Fibroblast of mammary gland (primary cell): ENCODE data around the gene SLITRK3.
A peak's percentile ranks its signal among the peaks of the same experiment; 100 is the strongest.

ENCODE experiments used
- DNase-seq: peaks from one replicate; pipeline ENCODE4 v3.0.0-alpha.2; 2010; ENCODE audit warnings: low read depth
- H3K4me3 ChIP-seq: 2 replicates; pipeline ENCODE4 v1.5.1; 2011; ENCODE audit warnings: low read depth, mild to moderate bottlenecking, low read length, moderate library complexity; ENCODE audit not compliant: control insufficient read depth
- TF ChIP-seq, protein P1 (sequence below): conservative IDR thresholded peaks from 2 replicates; pipeline ENCODE4 v1.5.1; 2011; ENCODE audit warnings: low read depth, low read length, inconsistent platforms; ENCODE audit not compliant: control insufficient read depth, insufficient read depth

Gene SLITRK3, protein sequence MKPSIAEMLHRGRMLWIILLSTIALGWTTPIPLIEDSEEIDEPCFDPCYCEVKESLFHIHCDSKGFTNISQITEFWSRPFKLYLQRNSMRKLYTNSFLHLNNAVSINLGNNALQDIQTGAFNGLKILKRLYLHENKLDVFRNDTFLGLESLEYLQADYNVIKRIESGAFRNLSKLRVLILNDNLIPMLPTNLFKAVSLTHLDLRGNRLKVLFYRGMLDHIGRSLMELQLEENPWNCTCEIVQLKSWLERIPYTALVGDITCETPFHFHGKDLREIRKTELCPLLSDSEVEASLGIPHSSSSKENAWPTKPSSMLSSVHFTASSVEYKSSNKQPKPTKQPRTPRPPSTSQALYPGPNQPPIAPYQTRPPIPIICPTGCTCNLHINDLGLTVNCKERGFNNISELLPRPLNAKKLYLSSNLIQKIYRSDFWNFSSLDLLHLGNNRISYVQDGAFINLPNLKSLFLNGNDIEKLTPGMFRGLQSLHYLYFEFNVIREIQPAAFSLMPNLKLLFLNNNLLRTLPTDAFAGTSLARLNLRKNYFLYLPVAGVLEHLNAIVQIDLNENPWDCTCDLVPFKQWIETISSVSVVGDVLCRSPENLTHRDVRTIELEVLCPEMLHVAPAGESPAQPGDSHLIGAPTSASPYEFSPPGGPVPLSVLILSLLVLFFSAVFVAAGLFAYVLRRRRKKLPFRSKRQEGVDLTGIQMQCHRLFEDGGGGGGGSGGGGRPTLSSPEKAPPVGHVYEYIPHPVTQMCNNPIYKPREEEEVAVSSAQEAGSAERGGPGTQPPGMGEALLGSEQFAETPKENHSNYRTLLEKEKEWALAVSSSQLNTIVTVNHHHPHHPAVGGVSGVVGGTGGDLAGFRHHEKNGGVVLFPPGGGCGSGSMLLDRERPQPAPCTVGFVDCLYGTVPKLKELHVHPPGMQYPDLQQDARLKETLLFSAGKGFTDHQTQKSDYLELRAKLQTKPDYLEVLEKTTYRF

DNA sequence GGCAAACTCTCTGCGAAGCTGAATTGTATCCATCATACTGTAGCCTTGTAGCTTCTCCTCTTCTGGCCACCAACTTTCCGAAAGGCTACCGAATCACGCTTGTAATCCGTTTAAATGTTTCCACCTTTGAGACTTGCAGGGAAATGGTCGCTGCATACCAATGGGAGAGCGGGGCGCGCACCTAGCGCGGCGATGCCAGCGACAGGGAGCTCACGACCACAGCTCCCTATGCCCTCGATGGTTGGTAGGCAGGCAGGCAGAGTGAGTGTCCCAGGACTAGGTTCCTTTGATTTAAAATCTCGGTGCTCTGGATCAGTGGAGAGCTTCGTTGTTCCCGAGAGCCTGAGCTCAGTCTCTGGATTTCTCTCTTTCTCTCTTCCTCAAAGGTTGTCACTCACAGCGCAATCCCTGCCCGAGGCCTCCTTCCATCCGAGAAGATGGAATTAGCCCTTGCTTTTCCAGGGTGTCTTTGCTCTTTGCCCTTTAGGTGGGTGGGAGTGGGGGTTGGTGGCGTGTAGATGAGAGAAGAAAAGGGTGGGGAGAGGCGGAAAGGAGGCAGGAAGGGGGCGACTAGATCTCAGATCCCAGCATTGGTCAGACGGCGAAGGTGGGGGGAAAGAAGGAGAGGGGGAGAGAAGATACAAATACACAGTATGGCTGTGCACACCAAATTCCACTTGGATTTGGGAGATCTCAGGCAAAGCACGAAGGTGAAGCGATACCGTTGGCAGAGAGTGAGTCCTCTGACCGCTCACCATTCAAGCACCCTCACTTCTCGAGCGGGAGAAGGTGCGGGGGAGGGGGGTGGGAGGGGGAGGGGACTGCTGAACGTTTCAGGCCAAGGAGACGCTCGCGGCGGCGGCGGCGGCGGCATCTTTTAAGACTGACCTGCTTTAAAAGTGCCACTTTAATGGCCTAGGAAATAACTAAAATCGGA is at the start of gene SLITRK3:
Gene SLITRK3, minus strand, starts transcription at position 745 of the 937 bp plus-strand sequence. CDS start 5,554 bp downstream, outside the sequence.
- peak within 1 kb of the TSS; percentile 40 for H3K4me3 ChIP-seq
- DNase-seq, result no peak
- TF ChIP-seq, protein P1, sequence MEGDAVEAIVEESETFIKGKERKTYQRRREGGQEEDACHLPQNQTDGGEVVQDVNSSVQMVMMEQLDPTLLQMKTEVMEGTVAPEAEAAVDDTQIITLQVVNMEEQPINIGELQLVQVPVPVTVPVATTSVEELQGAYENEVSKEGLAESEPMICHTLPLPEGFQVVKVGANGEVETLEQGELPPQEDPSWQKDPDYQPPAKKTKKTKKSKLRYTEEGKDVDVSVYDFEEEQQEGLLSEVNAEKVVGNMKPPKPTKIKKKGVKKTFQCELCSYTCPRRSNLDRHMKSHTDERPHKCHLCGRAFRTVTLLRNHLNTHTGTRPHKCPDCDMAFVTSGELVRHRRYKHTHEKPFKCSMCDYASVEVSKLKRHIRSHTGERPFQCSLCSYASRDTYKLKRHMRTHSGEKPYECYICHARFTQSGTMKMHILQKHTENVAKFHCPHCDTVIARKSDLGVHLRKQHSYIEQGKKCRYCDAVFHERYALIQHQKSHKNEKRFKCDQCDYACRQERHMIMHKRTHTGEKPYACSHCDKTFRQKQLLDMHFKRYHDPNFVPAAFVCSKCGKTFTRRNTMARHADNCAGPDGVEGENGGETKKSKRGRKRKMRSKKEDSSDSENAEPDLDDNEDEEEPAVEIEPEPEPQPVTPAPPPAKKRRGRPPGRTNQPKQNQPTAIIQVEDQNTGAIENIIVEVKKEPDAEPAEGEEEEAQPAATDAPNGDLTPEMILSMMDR, result no peak

DNA sequence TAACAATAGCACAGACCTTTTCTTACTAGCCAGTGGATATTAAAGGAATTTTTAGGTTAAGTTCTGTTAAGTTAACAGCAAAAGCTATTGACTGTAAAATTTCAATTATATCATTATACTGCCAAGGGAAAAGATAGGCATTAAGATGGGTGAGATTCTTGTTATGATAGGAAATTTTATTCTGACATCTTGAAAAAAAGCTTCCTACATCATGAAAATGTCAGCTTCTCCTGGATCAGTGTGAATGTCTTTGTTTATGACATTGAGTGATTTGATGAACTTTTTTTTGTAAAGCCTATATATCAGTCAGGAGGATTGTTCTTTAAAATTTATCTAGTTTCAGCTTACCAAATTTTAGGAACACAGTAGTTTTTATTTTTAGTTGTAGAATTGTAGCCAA is 47.4 kb upstream of the SLITRK3 start:
- no peak overlapping the region for H3K4me3 ChIP-seq
- DNase-seq, result no peak
- TF ChIP-seq, protein P1, result no peak

DNA sequence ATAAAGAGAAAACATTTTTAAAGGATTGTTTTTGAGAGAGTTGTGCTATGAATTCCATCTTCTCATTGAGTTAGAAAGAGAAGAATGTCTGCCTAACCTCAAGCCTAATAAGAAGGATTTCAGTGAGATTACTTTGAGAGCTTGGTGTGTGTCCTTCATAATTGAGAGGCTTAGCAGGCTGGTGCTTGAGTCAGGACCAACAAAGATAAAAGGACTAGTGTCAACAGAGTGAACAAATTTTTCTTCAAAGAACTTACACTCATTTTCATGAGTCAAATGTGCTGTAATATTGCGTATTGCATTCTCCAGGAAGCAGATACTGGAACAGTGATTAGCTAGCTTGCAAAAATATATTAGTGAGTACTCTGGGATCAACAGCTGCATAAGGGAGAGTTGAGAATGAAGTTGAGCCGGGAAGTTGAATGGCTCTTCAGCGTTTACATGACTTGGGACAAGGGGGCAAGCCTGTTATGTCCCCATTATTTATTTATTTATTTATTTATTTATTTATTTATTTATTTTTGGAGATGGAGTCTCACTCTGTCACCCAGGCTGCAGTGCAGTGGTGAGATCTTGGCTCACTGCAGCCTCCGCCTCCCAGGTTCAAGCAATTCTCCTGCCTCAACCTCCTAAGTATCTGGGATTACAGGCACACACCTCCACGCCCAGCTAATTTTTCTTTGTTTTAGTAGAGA is 37.5 kb upstream of the SLITRK3 start:
- DNase-seq, result no peak
- no peak overlapping the region for H3K4me3 ChIP-seq
- TF ChIP-seq, protein P1, result no peak

DNA sequence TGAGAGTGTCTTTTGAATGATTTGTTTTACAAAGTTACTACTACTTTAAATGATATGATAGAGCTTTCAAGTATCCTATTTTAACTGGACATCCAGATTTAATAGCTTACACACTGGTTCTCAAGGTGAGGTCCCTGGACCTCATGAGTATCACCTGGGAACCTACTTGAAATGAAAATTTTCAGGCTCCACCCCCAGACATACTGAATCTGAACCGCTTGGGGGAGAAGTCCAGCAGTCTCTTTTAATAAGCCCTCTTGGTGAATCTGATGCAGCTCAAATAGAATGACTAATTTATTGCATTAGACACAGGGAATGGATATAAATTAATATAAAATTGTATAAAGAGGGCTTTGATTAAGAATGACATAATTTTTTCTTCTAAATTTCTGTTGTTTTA is 29.4 kb upstream of the SLITRK3 start:
- DNase-seq, result no peak
- TF ChIP-seq, protein P1, result no peak
- no peak overlapping the region for H3K4me3 ChIP-seq

DNA sequence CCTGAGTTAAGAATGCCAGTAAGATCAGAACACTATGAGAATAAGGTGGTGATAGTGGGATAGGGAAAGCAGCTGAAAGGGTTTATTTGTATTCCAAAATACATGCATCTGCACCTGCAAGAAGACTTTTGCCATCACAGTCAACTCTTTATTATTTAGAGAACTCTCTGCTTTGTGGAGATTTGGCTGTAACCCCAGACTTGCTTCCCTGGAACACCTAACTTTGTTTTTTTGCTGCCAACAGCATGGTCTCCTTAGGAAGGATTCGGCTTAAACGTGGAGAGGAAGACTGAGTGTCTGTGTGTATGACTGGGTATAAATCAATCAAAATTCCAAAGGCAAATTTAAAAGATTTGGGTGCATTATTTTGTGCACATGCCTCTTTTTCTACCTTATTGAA is 21.6 kb upstream of the SLITRK3 start:
- TF ChIP-seq, protein P1, result no peak
- H3K4me3 ChIP-seq, result no peak overlapping the region
- no peak for DNase-seq
